Muscle of leg (tissue), 11 donors: Measurements from ENCODE around the gene ZNF423. TPM values are rescaled to one million over a fixed set of nuclear protein-coding genes. Genes with fewer than 3 reads are reported as not detected.
A peak's percentile ranks its signal among the peaks of the same experiment; 100 is the strongest.

ENCODE experiments used
- DNase-seq: peaks from one replicate; pipeline ENCODE4 v3.0.0; 2013
- H3K27ac ChIP-seq: one replicate; pipeline ENCODE4 v1.5.1; 2013; ENCODE audit warnings: mild to moderate bottlenecking, low read length, control low read depth
- H3K27me3 ChIP-seq: one replicate; pipeline ENCODE4 v1.6.1; 2013; ENCODE audit warnings: low read length; ENCODE audit not compliant: control insufficient read depth, insufficient read depth
- H3K36me3 ChIP-seq: one replicate; pipeline ENCODE4 v1.6.1; 2013; ENCODE audit warnings: low read length; ENCODE audit not compliant: control insufficient read depth, insufficient read depth
- H3K4me1 ChIP-seq: one replicate; pipeline ENCODE4 v1.6.1; 2013; ENCODE audit warnings: low read length; ENCODE audit not compliant: control insufficient read depth, insufficient read depth
- H3K4me3 ChIP-seq: one replicate; pipeline ENCODE4 v1.5.1; 2013; ENCODE audit warnings: low read length, control low read depth
- H3K9me3 ChIP-seq: replicated peaks from 2 replicates; pipeline ENCODE4 v1.6.1; 2013; ENCODE audit warnings: low read depth, low read length; ENCODE audit not compliant: control insufficient read depth
- WGBS: methylation state at CpG from one replicate; pipeline ENCODE4 v1.1.5; 2013; ENCODE audit warnings: missing lambda C conversion rate; ENCODE audit not compliant: insufficient coverage; 5-methylcytosine and 5-hydroxymethylcytosine counted together
- polyA plus RNA-seq, 8 donors: library from polyadenylated mRNA; unstranded; fragments of 120-200 nt; gene quantifications; one replicate each; pipeline versions ENCODE4 v1.2.1 to v1.2.3, GENCODE V29; 2013; ENCODE audit warnings: inconsistent platforms in 1 of 8, low replicate concordance in 1 of 8; ENCODE audit not compliant: insufficient read length in 8 of 8, insufficient read depth in 1 of 8
- total RNA-seq: library from RNA; stranded (reverse); fragments of 120-200 nt; gene quantifications from one replicate; pipeline ENCODE4 v1.2.4, GENCODE V29; 2013

Gene ZNF423
- total and polyA plus RNA-seq, 9 donors, result 15.8 to 30.0 (median 25.5) TPM

DNA sequence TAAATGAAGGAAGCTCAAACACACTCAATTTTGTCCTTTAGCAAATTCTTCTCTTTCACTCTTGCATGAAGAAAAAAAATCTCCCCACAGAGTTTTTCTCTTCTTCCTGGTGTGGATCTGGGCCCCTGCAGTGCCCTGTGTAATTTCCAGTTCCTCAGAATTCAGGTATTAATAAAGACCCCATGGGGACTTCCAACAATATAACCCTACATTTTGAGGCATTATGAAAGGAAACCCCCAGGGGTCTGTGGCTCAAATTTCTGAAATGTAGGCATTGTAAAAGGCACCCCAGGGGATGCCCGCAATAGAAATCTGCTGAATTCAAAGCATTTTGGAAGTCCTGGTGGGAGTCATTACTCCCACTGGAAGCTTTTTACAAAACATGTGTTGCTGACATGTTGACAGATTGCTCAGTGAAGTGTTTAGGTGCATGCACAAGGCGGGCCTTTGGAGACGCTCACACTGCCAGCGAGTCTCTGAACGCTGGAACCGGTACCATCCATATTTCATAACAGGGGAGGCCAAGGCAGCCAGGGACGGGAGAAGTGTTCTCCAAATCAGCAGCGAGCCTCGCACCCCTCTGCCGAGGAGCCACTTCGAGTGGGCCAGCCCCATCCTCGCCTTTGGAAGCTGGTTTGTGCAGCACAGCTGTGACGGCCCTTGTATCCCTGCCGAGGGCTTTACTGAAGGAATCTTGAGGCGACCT, 154.0 kb downstream of the ZNF423 start:
- DNase-seq, result peak; percentile 94
- H3K4me1 ChIP-seq, result peaks cover 81% of the 10 kb centered on the region
- no peaks in the 10 kb centered on the region for H3K27me3 ChIP-seq

DNA sequence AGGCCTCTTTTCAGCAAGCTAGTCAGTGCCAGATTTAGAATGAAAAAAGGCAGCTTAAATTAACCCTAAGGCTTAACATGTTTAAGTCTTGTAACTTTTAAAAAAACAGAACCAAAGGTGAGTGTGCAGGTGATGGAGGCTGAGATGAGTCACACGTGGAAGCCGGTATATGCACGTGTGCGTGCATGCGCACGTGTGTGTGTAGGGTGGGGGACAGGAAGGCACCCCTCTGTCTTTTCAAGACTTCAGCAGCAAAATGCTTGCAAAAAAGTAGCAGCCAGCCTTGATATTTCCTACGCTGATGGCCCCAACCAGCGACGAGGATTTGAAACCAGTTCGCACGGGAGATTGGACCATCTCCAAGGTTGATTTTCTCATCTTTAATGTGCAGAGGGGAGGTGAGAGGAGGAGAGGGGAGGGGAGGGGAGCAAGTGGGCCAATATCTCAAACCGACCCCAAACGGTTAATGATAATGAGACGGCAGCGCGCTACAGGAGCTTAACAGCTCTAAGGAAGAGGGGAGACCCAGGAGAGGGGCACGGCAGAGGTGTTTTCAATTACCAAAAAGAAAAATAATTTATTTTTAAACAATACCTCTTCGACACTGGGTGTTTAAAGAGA, 154.7 kb downstream of the ZNF423 start:
- H3K9me3 ChIP-seq, result peaks cover 3% of the 10 kb centered on the region
- H3K4me1 ChIP-seq, result peaks cover 88% of the 10 kb centered on the region
- H3K4me3 ChIP-seq, result no peak overlapping the region
- peak; percentile 53 for DNase-seq
- WGBS, result 15% methylated on average over 5 of the region's 18 CpGs
- no peaks in the 10 kb centered on the region for H3K36me3 ChIP-seq
- peak overlapping the region; percentile 89 for H3K27ac ChIP-seq
- H3K27me3 ChIP-seq, result no peaks in the 10 kb centered on the region

More for the DNA sequence above, 154.0 kb downstream of the ZNF423 start:
- WGBS, result 4% methylated on average over 5 of the region's 15 CpGs
- Histone ChIP-seq H3K4me3 (no peak overlapping the region), H3K27ac (peak overlapping the region; percentile 89), H3K9me3 (peaks cover 3% of the 10 kb centered on the region), H3K36me3 (no peaks in the 10 kb centered on the region)

DNA sequence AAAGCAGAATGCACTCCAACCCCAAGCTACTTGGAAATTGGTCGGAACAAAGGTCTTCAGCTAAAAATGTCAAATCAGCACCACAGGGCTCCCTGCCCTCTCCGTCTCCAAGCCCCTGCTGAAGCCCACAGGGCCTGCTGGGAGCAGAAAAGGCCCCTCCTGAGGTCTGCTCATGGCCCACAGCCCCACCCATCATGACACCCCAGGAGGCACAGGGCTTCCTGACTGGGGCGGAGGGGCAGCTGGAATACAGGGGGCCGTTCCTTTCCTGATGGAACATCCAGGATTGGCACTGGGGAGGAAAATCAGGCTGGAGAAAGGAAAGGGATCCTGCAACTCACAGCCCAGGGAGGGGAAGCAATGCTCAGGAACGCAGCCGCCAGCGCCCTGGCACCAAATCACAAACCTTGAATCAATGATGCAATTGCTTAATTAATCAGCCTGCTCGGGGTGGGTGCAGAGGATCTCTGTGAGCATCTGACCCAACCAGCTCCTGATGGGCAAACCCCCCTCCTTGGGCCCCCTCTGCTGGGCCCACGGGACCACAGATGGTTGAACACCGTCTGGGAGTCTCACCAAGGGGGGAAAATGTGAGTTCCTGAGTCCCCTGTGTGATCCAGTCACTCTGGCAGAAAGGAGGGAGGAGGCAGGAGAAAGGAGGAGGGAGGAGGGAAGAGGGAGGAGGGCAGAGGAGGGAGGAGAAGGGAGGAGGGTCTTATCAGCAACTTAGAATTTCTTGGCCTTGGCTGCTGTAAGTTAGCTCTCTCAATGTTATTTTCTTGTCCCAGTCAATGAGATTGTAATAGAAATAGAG, 155.5 kb downstream of the ZNF423 start:
- Histone ChIP-seq H3K4me1 (peaks cover 86% of the 10 kb centered on the region), H3K27me3 (no peaks in the 10 kb centered on the region), H3K4me3 (no peak overlapping the region), H3K36me3 (no peaks in the 10 kb centered on the region), H3K9me3 (peaks cover 3% of the 10 kb centered on the region), H3K27ac (peak overlapping the region; percentile 85)
- DNase-seq, result peak; percentile 83
- WGBS, result 43% methylated on average over 1 of the region's 10 CpGs

DNA sequence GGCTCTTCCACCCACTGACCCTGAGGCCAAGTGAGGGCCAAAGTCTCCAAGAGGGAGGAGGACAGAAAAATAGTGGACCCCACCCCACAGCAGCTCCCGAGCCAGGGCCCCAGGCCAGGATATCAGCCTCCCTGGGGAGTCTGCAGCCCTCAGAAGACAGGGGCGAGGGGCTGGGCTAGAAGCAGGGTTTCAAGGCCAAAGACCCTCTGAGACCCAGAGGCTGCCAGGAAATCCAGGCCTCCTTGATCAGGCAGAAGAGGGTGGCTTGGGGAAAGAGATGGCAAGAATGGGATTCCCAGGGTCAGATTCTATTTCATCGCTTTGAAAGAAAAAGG, 156.1 kb downstream of the ZNF423 start:
- Histone ChIP-seq H3K27me3 (no peaks in the 10 kb centered on the region), H3K36me3 (no peaks in the 10 kb centered on the region), H3K9me3 (peaks cover 1% of the 10 kb centered on the region), H3K27ac (peak overlapping the region; percentile 77), H3K4me1 (peaks cover 85% of the 10 kb centered on the region), H3K4me3 (no peak overlapping the region)
- DNase-seq, result peak; percentile 59
- WGBS, result 25% methylated on average over 2 of the region's 3 CpGs

DNA sequence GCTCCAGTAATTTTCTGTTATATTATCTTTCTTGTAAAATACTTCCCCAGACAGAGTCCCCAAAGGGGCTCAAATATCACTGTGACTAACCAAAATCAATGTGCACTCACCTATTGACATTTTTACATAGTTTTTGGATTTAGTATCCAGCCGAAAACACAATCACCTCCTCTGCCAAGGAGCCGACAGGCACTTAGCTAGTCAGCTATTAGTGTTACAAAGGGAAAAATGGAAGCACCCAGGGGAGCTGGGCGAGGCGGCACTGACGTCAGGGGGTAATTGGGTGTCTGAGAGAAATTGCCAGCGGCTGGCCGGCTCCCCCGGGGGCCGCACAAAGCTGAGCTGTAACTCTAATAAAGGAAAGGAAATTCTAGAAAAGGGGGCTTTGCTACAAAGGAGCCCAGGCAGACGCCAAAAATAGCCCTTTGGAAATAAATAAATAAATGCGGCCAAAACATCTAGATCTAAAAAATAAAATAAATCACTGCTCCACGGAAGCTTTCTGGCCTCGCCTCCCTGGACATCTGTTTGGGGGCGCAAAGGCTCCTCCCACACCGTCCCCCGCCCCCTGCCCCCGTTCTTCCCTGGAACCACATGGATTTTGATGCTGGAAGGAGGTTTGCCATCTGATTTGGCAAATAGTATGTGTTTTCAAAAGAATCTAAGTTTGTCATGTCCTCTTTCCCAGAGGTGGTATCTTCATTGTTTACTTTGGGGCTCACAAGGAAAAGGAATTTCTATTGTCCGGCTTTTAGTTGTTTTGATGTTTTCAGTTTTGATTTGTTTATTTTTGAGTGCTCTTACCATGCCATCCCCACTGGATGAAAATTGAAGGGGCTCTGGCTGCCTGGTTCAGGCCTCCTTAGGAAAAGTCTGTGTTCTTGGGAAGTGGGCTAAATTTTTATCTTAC, 156.7 kb downstream of the ZNF423 start:
- Histone ChIP-seq H3K27ac (peak overlapping the region; percentile 77), H3K36me3 (no peaks in the 10 kb centered on the region), H3K4me1 (peaks cover 79% of the 10 kb centered on the region), H3K4me3 (no peak overlapping the region), H3K9me3 (no peaks in the 10 kb centered on the region), H3K27me3 (no peaks in the 10 kb centered on the region)
- 6% methylated on average over 7 of the region's 18 CpGs for WGBS
- DNase-seq, result peak; percentile 77

DNA sequence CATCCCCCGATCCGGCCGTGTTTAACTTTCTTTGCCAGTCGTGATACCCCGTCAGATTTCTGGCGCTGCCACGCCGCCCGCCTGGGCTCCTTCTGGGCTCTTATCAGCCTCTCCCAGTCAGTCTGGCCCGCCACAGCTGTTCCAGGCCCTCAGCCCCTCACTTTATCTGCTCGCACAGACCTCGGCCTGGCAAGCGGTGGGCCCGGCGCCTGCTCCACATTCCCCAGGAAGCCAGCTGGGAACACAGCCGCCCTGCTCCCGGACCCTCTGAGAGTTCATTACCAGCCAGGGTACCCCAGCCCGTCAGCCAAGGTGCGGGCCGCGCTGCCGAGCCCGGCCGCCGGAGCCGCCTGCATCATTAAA, 157.5 kb downstream of the ZNF423 start:
- Histone ChIP-seq H3K27me3 (no peaks in the 10 kb centered on the region), H3K4me3 (no peak overlapping the region), H3K4me1 (peaks cover 72% of the 10 kb centered on the region), H3K27ac (peak overlapping the region; percentile 77), H3K9me3 (no peaks in the 10 kb centered on the region), H3K36me3 (no peaks in the 10 kb centered on the region)
- WGBS, result 34% methylated on average over 18 of the region's 26 CpGs
- DNase-seq, result peak; percentile 72

DNA sequence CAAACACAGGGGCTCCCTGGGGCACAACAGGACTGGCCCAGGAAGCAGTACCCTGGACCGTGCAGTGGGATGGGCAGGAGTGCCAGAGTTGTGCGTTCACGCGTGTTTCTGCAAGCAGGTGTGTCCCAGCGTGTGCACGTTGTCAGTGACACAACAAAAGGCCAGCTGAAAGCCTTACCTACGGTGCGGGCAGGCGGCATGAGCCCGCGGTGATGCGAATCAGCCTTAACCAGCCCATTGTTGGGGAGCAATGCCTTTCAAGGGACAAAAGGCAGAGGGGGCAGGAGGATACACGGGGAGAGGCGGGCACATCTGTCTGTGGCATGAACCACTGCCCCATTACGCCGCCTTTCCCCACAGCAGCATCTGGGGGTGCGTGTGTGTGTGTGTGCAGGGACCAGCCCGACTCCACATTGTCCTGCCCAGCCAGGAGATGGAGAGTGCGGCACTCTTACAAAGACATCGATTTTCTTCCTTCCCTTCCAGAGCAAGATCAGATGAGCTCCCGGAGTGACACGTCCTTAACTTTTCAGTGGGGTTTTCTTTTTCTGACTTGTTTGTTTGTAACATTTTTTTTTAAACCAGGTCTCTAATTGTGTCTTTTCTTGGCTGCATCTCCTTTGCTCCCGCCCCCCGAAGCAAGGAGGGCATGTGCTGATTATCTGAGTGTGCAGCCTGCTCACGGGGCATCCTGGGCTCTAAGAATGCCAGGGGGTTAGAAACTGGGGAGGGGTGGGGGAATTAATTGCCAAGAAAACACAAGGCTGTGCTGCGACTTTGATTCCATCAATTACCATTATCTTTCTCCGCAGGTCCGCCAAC, 158.1 kb downstream of the ZNF423 start:
- no peak for DNase-seq
- Histone ChIP-seq H3K4me3 (no peak overlapping the region), H3K9me3 (no peaks in the 10 kb centered on the region), H3K27me3 (no peaks in the 10 kb centered on the region), H3K36me3 (no peaks in the 10 kb centered on the region), H3K27ac (peak overlapping the region; percentile 77), H3K4me1 (peaks cover 67% of the 10 kb centered on the region)
- WGBS, result 86% methylated on average over 15 of the region's 28 CpGs

DNA sequence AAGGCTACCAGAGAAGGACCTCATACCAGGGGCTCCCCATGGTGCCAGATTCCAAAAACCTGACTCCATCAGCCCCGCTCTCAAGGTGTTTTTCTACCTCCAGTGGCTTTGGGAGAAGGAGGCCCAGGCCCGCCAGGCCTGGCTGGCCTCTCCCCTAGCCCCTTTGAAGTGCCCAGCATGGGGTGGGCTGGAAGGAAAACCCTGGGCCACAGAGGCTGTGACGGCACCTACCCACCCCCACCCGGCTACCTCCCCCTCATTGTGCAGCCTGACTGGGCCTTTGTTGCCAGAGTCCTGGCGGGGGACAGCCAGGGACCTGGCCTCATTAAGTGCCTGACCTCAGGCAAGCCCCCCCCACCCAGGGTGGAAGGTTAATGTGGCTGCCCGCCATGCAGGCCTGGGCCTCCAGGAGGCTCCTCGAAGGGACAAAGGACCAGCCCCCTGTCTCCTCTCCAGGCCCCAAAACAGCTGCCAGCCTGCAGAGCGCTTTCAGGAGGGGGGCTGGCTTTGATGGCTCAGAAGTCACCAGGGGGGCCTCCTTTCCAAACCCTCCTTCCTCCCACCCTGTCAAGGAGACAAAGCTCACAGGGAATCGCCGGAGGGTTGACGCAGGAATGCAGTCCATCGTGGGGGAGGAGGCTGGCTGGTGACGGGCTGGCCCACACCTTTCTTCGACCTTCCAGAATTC, 159.4 kb downstream of the ZNF423 start:
- Histone ChIP-seq H3K4me1 (peaks cover 54% of the 10 kb centered on the region), H3K9me3 (no peaks in the 10 kb centered on the region), H3K27ac (no peak overlapping the region), H3K4me3 (no peak overlapping the region), H3K27me3 (no peaks in the 10 kb centered on the region), H3K36me3 (no peaks in the 10 kb centered on the region)
- 76% methylated on average over 7 of the region's 14 CpGs for WGBS
- DNase-seq, result no peak
